IMR-90 (cell line): ENCODE data around the gene TDRD12.

Source experiments
- BHLHE40 ChIP-seq: fragments of 150-350 bp; IDR thresholded peaks from 2 replicates; pipeline ENCODE4 v1.6.1; 2016; ENCODE audit warnings: mild to moderate bottlenecking, low read depth, low read length
- CHD1 ChIP-seq: IDR thresholded peaks from 2 replicates; pipeline ENCODE4 v1.6.1; 2012; ENCODE audit warnings: low read depth, low read length, improper control_type of control experiment
- MAFK ChIP-seq: IDR thresholded peaks from 2 replicates; pipeline ENCODE4 v1.6.1; 2012; ENCODE audit warnings: low read depth, low read length, improper control_type of control experiment
- MAZ ChIP-seq: IDR thresholded peaks from 2 replicates; pipeline ENCODE4 v1.6.1; 2012; ENCODE audit warnings: low read depth, mild to moderate bottlenecking, low read length, improper control_type of control experiment, moderate library complexity, borderline replicate concordance
- MXI1 ChIP-seq: IDR thresholded peaks from 2 replicates; pipeline ENCODE4 v1.6.1; 2012; ENCODE audit warnings: low read depth, mild to moderate bottlenecking, low read length, moderate library complexity, borderline replicate concordance
- POLR2A ChIP-seq: IDR thresholded peaks from 2 replicates; pipeline ENCODE4 v1.6.1; 2012; ENCODE audit warnings: mild to moderate bottlenecking, low read depth, low read length
- RAD21 ChIP-seq: IDR thresholded peaks from 2 replicates; pipeline ENCODE4 v1.6.1; 2012; ENCODE audit warnings: low read length, improper control_type of control experiment
- SMC3 ChIP-seq: fragments of 150-350 bp; IDR thresholded peaks from 2 replicates; pipeline ENCODE4 v1.6.1; 2016; ENCODE audit warnings: low read depth, mild to moderate bottlenecking, antibody characterized with exemption, low read length, moderate library complexity
- TF ChIP-seq, protein P1 (sequence below): conservative IDR thresholded peaks from 2 replicates; pipeline ENCODE4 v1.5.1; 2012; ENCODE audit warnings: mild to moderate bottlenecking, low read depth, low read length, improper control_type of control experiment
- TF ChIP-seq, protein P2 (sequence below): fragments of 150-350 bp; IDR thresholded peaks from 2 replicates; pipeline ENCODE4 v1.6.1; 2017; ENCODE audit warnings: mild to moderate bottlenecking, antibody characterized with exemption, low read length, low read depth

DNA sequence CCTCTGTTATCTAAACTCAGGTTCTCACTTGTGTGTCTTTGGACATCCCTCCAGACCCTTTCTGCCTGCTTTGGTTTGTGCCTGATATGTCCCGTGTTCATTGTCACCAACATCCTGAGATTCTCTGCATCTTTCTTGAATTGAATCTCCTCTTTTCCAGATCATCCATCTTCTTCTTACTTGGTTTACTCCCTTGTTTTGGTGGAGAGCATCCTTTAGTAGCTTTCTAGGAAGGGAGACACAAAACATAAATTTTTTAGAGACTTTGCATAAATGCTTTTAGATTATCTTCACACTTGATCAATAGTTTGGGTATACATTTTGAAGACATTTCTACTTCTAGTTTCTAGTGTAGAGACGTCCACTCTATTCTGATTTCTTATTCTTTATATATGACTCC lies 61.7 kb downstream of the TDRD12 start:
- TF ChIP-seq, protein P1, sequence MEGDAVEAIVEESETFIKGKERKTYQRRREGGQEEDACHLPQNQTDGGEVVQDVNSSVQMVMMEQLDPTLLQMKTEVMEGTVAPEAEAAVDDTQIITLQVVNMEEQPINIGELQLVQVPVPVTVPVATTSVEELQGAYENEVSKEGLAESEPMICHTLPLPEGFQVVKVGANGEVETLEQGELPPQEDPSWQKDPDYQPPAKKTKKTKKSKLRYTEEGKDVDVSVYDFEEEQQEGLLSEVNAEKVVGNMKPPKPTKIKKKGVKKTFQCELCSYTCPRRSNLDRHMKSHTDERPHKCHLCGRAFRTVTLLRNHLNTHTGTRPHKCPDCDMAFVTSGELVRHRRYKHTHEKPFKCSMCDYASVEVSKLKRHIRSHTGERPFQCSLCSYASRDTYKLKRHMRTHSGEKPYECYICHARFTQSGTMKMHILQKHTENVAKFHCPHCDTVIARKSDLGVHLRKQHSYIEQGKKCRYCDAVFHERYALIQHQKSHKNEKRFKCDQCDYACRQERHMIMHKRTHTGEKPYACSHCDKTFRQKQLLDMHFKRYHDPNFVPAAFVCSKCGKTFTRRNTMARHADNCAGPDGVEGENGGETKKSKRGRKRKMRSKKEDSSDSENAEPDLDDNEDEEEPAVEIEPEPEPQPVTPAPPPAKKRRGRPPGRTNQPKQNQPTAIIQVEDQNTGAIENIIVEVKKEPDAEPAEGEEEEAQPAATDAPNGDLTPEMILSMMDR = no peak
- no peak for TF ChIP-seq SMC3
- TF ChIP-seq POLR2A = no peak
- TF ChIP-seq MXI1 = no peak
- no peak for TF ChIP-seq BHLHE40
- no peak for TF ChIP-seq CHD1
- TF ChIP-seq, protein P2, sequence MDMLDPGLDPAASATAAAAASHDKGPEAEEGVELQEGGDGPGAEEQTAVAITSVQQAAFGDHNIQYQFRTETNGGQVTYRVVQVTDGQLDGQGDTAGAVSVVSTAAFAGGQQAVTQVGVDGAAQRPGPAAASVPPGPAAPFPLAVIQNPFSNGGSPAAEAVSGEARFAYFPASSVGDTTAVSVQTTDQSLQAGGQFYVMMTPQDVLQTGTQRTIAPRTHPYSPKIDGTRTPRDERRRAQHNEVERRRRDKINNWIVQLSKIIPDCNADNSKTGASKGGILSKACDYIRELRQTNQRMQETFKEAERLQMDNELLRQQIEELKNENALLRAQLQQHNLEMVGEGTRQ = no peak
- no peak for TF ChIP-seq RAD21
- TF ChIP-seq MAFK = no peak
- TF ChIP-seq MAZ = no peak
